ENCODE data around the gene LBHD2. TPM values are rescaled to one million over a fixed set of nuclear protein-coding genes. Genes with fewer than 3 reads are reported as not detected.

The LBHD2 gene
- total RNA-seq, 2 donors from 2014 or later, result not detected

- H3K4me3 ChIP-seq (ENCODE audit: low read length), result no peak overlapping the region
- Mint-ChIP-seq H3K36me3 (ENCODE audit: low read depth) (no peaks in the 10 kb centered on the region), H3K4me3 (no peak overlapping the region), H3K27me3 (ENCODE audit: insufficient read depth) (peaks cover 27% of the 10 kb centered on the region), H3K27ac (no peak overlapping the region), H3K9me3 (peaks cover under 1% of the 10 kb centered on the region), H3K4me1 (peaks cover 6% of the 10 kb centered on the region)
- no peak overlapping the region for H3K9ac ChIP-seq (ENCODE audit: extremely low read depth, low read length, poor library complexity, severe bottlenecking)
- TF ChIP-seq CTCF (conservative IDR thresholded peaks at IDR 0.05), result no peak
- 87 to 94% methylated on average over 24 to 31 of the region's 31 CpGs for WGBS, 2 experiments (ENCODE audit: insufficient coverage in 1 of 2, insufficient read length in 1 of 2)
- DNase-seq, result peak; percentile 56
- H3K36me3 ChIP-seq (ENCODE audit: control insufficient read depth, insufficient read depth, low read length), result no peaks in the 10 kb centered on the region
- no peaks in the 10 kb centered on the region for H3K9me3 ChIP-seq (ENCODE audit: control insufficient read depth, low read length)
- H3K4me1 ChIP-seq (ENCODE audit: control insufficient read depth, insufficient read depth, low read length), result peaks cover 8% of the 10 kb centered on the region
- H3K27ac ChIP-seq (ENCODE audit: low read depth, low read length), result no peak overlapping the region
- H3K27me3 ChIP-seq (ENCODE audit: control insufficient read depth, insufficient read depth, low read length, poor library complexity, severe bottlenecking), result peaks cover 9% of the 10 kb centered on the region
Measured at GRCh38 chr14:103097994-103098957, 14.3 kb downstream of the LBHD2 start.

GRCh38 chr14:103099081-103099732, 15.2 kb downstream of the LBHD2 start:
- no peak overlapping the region for H3K4me3 Mint-ChIP-seq
- no peak overlapping the region for H3K27ac Mint-ChIP-seq
- peaks cover 6% of the 10 kb centered on the region for H3K4me1 Mint-ChIP-seq
- no peaks in the 10 kb centered on the region for H3K36me3 Mint-ChIP-seq (ENCODE audit: low read depth)
- 68 to 77% methylated on average over 6 to 11 of the region's 12 CpGs for WGBS, 2 experiments (ENCODE audit: insufficient coverage in 1 of 2, insufficient read length in 1 of 2)
- H3K9me3 Mint-ChIP-seq, result peaks cover 3% of the 10 kb centered on the region
- H3K27me3 ChIP-seq (ENCODE audit: control insufficient read depth, insufficient read depth, low read length, poor library complexity, severe bottlenecking), result peaks cover 19% of the 10 kb centered on the region
- peaks cover 35% of the 10 kb centered on the region for H3K27me3 Mint-ChIP-seq (ENCODE audit: insufficient read depth)
- no peaks in the 10 kb centered on the region for H3K9me3 ChIP-seq (ENCODE audit: control insufficient read depth, low read length)
- peak; percentile 12 for TF ChIP-seq CTCF (conservative IDR thresholded peaks at IDR 0.05)
- no peak overlapping the region for H3K9ac ChIP-seq (ENCODE audit: extremely low read depth, low read length, poor library complexity, severe bottlenecking)
- H3K4me1 ChIP-seq (ENCODE audit: control insufficient read depth, insufficient read depth, low read length), result peaks cover 8% of the 10 kb centered on the region
- no peaks in the 10 kb centered on the region for H3K36me3 ChIP-seq (ENCODE audit: control insufficient read depth, insufficient read depth, low read length)
- no peak overlapping the region for H3K4me3 ChIP-seq (ENCODE audit: low read length)
- peak; percentile 69 for DNase-seq
- H3K27ac ChIP-seq (ENCODE audit: low read depth, low read length), result no peak overlapping the region

GRCh38 chr14:103099733-103100280, 15.8 kb downstream of the LBHD2 start:
- peaks cover 25% of the 10 kb centered on the region for H3K27me3 ChIP-seq (ENCODE audit: control insufficient read depth, insufficient read depth, low read length, poor library complexity, severe bottlenecking)
- H3K9me3 ChIP-seq (ENCODE audit: control insufficient read depth, low read length), result no peaks in the 10 kb centered on the region
- no peaks in the 10 kb centered on the region for H3K36me3 ChIP-seq (ENCODE audit: control insufficient read depth, insufficient read depth, low read length)
- H3K4me1 Mint-ChIP-seq, result peaks cover 6% of the 10 kb centered on the region
- H3K9me3 Mint-ChIP-seq, result peaks cover 3% of the 10 kb centered on the region
- H3K27ac Mint-ChIP-seq, result no peak overlapping the region
- peaks cover 41% of the 10 kb centered on the region for H3K27me3 Mint-ChIP-seq (ENCODE audit: insufficient read depth)
- no peak for TF ChIP-seq CTCF (conservative IDR thresholded peaks at IDR 0.05)
- H3K4me3 ChIP-seq (ENCODE audit: low read length), result no peak overlapping the region
- H3K36me3 Mint-ChIP-seq (ENCODE audit: low read depth), result no peaks in the 10 kb centered on the region
- H3K4me3 Mint-ChIP-seq, result no peak overlapping the region
- no peak overlapping the region for H3K9ac ChIP-seq (ENCODE audit: extremely low read depth, low read length, poor library complexity, severe bottlenecking)
- 87 to 90% methylated on average over 7 to 8 of the region's 8 CpGs for WGBS, 2 experiments (ENCODE audit: insufficient coverage in 1 of 2, insufficient read length in 1 of 2)
- H3K4me1 ChIP-seq (ENCODE audit: control insufficient read depth, insufficient read depth, low read length), result peaks cover 8% of the 10 kb centered on the region
- no peak overlapping the region for H3K27ac ChIP-seq (ENCODE audit: low read depth, low read length)
- DNase-seq, result no peak

Data from endodermal cell (in vitro differentiated cells).